Right lobe of liver (tissue), 6 donors: ENCODE results near the gene ADAMTS7. TPM values are rescaled to one million over a fixed set of nuclear protein-coding genes. Genes with fewer than 3 reads are reported as not detected.
"Not testable (repeated sequence)": the region's sequence is repeated elsewhere in the genome, so short reads cannot be mapped to it uniquely, and the experiment has no call there.

Experiments
- ATAC-seq, 4 donors: fragments of 200-7000 bp; cut with Tn5 transposase; one replicate each; pipeline ENCODE4 v1.9.1; 2020; ENCODE audit warnings: mild to moderate bottlenecking in 4 of 4, moderate library complexity in 4 of 4
- DNase-seq, 3 donors: peaks; one replicate each; pipeline ENCODE4 v3.0.0-alpha.2; 2020
- H3K27ac ChIP-seq, 3 donors: fragments of 200-600 bp; one replicate each; pipeline ENCODE4 v1.8.0; 2022
- H3K27me3 ChIP-seq, 2 donors: fragments of 200-600 bp; one replicate each; pipeline ENCODE4 v1.8.0; 2022
- H3K36me3 ChIP-seq, 4 donors: fragments of 200-600 bp; sonication (generic) in 1 of 4; one replicate each; pipeline versions ENCODE4 v1.5.1 to v1.8.0; 2017 to 2022; ENCODE audit warnings: control low read depth in 1 of 4
- H3K4me1 ChIP-seq, 4 donors: fragments of 200-600 bp; sonication (generic) in 1 of 4; one replicate each; pipeline versions ENCODE4 v1.5.1 to v1.8.0; 2017 to 2022; ENCODE audit warnings: control low read depth in 1 of 4
- H3K4me3 ChIP-seq, 3 donors: fragments of 200-600 bp; one replicate each; pipeline ENCODE4 v1.8.0; 2022
- H3K9me3 ChIP-seq, 4 donors: fragments of 200-600 bp; sonication (generic) in 1 of 4; one replicate each; pipeline versions ENCODE4 v1.5.1 to v1.8.0; 2017 to 2022; ENCODE audit warnings: control low read depth in 1 of 4
- POLR2A ChIP-seq: fragments of 450-650 bp; IDR thresholded peaks from one replicate; pipeline ENCODE4 v1.6.1; 2017; ENCODE audit warnings: antibody characterized with exemption, mild to moderate bottlenecking
- WGBS: methylation state at CpG from one replicate; pipeline ENCODE4 v1.1.6; 2018; ENCODE audit warnings: low coverage, low lambda C conversion rate; ENCODE audit not compliant: insufficient coverage; ENCODE audit errors: missing lambda C conversion rate; 5-methylcytosine and 5-hydroxymethylcytosine counted together
- intact Hi-C, 2 donors: fragments of 100-400 bp; cut with DNase I; formaldehyde crosslinking; loops; one replicate each; pipeline versions ENCODE4 v1.11.2 to v1.14.1; 2022
- total RNA-seq, 6 experiments: library from RNA; depleted of rRNA in 2 of 6; stranded (reverse); fragments of >200 nt in 2 of 6; fragmentation: NEBNext Ultra II Directional in 3 of 6; extraction: Animal tissue kit (Norgen Biotek cat#: 25700) in 3 of 6; gene quantifications; one replicate each; pipeline versions ENCODE4 v1.1.0 to v1.2.4, GENCODE V29; 2016 to 2023
- TF ChIP-seq, protein P1 (sequence below), 4 donors: fragments of 200-600 bp in 3 of 4; fragments of 450-650 bp in 1 of 4; IDR thresholded peaks; one replicate each; pipeline versions ENCODE4 v1.5.1 to v1.8.0; 2016 to 2022; ENCODE audit warnings: antibody characterized with exemption in 4 of 4, mild to moderate bottlenecking in 2 of 4
- donor health status: DM: no; HTN: yes; CAD: no.
- donor health status: DM: no; HTN: no; CAD: no.
- donor health status: DM: no; HTN: no; CAD: no.
- donor health status: DM: no; HTN: yes; CAD: no.
- donor health status: DM: no; HTN: yes; CAD: no.

Gene ADAMTS7
- total RNA-seq, 6 experiments from 2014 or later: 0.49 to 1.4 (median 1.1) TPM

- Histone ChIP-seq H3K27me3 (no peaks in the 10 kb centered on the region), H3K36me3 (no peaks in the 10 kb centered on the region), H3K4me1 (no peaks in the 10 kb centered on the region), H3K27ac (no peak overlapping the region), H3K4me3 (no peak overlapping the region), H3K9me3 (no peaks in the 10 kb centered on the region)
- 66% methylated on average over 7 of the region's 9 CpGs for WGBS
- TF ChIP-seq, protein P1, sequence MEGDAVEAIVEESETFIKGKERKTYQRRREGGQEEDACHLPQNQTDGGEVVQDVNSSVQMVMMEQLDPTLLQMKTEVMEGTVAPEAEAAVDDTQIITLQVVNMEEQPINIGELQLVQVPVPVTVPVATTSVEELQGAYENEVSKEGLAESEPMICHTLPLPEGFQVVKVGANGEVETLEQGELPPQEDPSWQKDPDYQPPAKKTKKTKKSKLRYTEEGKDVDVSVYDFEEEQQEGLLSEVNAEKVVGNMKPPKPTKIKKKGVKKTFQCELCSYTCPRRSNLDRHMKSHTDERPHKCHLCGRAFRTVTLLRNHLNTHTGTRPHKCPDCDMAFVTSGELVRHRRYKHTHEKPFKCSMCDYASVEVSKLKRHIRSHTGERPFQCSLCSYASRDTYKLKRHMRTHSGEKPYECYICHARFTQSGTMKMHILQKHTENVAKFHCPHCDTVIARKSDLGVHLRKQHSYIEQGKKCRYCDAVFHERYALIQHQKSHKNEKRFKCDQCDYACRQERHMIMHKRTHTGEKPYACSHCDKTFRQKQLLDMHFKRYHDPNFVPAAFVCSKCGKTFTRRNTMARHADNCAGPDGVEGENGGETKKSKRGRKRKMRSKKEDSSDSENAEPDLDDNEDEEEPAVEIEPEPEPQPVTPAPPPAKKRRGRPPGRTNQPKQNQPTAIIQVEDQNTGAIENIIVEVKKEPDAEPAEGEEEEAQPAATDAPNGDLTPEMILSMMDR (IDR thresholded peaks at IDR 0.05): no peak
- TF ChIP-seq POLR2A: no peak
- DNase-seq: no peak
- intact Hi-C loops: no loop called here
- no peak for ATAC-seq
These were observed 74.0 kb downstream of the ADAMTS7 start for GRCh38 chr15:78737187-78737820.

DNA sequence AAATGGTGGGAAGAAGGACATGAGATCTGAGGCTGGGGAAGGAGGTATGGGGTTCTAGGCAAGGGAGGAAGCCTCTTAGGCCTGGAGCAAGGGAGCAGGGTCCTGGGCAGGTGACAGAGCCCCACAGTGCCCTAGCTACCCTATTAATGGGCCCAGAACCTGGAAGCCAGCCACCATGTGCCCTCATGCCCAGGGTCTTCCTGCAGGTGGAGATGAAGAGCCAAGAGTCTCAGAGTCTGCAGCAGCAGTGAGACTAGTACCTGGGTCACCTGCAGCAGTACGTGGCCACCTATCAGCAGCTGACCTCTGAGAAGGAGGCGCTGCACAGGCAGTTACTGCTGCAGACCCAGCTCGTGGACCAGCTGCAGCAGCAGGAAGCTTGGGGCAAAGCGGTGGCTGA lies 75.0 kb downstream of the ADAMTS7 start:
- H3K36me3 ChIP-seq, ATAC-seq, H3K9me3 ChIP-seq, intact Hi-C loops, H3K27me3 ChIP-seq, DNase-seq, H3K4me3 ChIP-seq, H3K27ac ChIP-seq, H3K4me1 ChIP-seq: not testable (repeated sequence)
- WGBS: 71% methylated on average over 1 of the region's 4 CpGs

DNA sequence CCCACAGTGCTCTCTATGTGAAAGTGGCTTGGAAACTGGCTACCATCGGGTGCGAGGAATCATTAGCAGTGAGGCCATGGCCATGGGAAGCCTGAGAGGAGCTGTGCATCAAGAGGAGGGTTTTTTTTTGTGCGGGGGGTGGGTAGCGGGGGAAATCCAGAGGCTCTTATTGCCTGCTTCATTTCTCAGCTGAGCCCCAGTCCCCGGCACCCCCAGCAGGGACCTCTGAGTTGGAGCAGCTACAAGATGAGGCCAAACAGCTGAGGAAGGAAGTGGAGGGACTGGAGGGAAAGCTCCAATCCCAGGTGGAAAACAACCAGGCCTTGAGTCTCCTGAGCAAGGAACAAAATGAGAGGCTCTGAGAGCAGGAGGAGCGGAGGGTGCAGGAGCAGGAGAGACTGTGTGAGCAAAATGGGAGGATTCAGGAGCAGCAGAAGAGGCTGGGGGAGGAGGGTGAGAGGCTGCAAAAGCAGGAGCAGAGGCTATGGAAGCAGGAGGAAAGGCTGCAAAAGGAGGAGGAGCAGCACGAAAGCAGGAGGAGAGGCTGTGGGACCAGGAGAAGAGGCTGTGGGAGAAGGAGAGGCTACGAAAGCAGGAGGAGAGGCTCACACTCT lies 76.7 kb downstream of the ADAMTS7 start:
- WGBS: 71% methylated on average over 4 of the region's 8 CpGs
- H3K36me3 ChIP-seq: no peaks in the 10 kb centered on the region

GRCh38 chr15:78732634-78733033 lies 78.6 kb downstream of the ADAMTS7 start:
- H3K27ac ChIP-seq: no peak overlapping the region
- no CpG with 5 or more reads among the region's 2 CpGs for WGBS
- no peaks in the 10 kb centered on the region for H3K4me1 ChIP-seq
- H3K27me3 ChIP-seq: no peaks in the 10 kb centered on the region
- no peak for ATAC-seq
- TF ChIP-seq, protein P1 (IDR thresholded peaks at IDR 0.05): no peak
- no peak for TF ChIP-seq POLR2A
- H3K4me3 ChIP-seq: no peak overlapping the region
- no peaks in the 10 kb centered on the region for H3K9me3 ChIP-seq
- DNase-seq: no peak
- intact Hi-C loops: no loop called here
- H3K36me3 ChIP-seq: no peaks in the 10 kb centered on the region

More for the DNA sequence above, 76.7 kb downstream of the ADAMTS7 start:
- no peaks in the 10 kb centered on the region for H3K27me3 ChIP-seq
- H3K4me1 ChIP-seq: no peaks in the 10 kb centered on the region
- H3K4me3 ChIP-seq: no peak overlapping the region
- DNase-seq: no peak
- intact Hi-C loops: no loop called here
- TF ChIP-seq, protein P1 (IDR thresholded peaks at IDR 0.05): no peak
- TF ChIP-seq POLR2A: no peak
- no peaks in the 10 kb centered on the region for H3K9me3 ChIP-seq
- ATAC-seq: no peak
- no peak overlapping the region for H3K27ac ChIP-seq

- 90% methylated on average over 5 of the region's 6 CpGs for WGBS
- no peak for DNase-seq
- intact Hi-C loops: no loop called here
- TF ChIP-seq, protein P1 (IDR thresholded peaks at IDR 0.05): no peak
- TF ChIP-seq POLR2A: no peak
- no peaks in the 10 kb centered on the region for H3K36me3 ChIP-seq
- H3K4me3 ChIP-seq: no peak overlapping the region
- H3K4me1 ChIP-seq: no peaks in the 10 kb centered on the region
- H3K27ac ChIP-seq: no peak overlapping the region
- H3K27me3 ChIP-seq: no peaks in the 10 kb centered on the region
- no peaks in the 10 kb centered on the region for H3K9me3 ChIP-seq
- ATAC-seq: no peak
These were observed 80.3 kb downstream of the ADAMTS7 start for GRCh38 chr15:78730955-78731354.

DNA sequence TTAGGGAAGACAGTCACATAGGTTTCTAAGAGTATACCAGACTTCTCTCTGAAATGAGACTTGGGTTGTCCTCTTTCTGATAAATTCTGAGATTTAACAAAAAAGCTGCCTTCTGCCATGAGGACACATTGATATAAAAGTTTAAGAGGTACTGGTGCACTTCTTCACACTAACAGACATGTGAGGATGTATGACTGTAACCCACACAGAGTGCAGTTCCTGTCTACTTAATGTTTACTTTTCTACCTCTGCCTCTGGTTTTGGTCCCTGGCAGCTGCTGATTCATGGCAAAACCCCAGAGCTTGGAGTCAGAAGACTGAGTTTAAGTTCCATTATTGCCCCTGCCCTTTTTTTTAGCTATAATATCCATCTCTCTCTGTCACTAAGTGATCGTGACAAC lies 82.8 kb downstream of the ADAMTS7 start:
- intact Hi-C loops, ATAC-seq: not testable (repeated sequence)

More for the DNA sequence above, 82.8 kb downstream of the ADAMTS7 start:
- not testable (repeated sequence) for DNase-seq, H3K4me1 ChIP-seq, H3K36me3 ChIP-seq, H3K27me3 ChIP-seq, H3K4me3 ChIP-seq, H3K27ac ChIP-seq, H3K9me3 ChIP-seq
- 36% methylated on average over 1 of the region's 1 CpG for WGBS
